Fibroblast of skin of right quadriceps (primary cell): ENCODE results near the gene CACNG6.
"Not testable (repeated sequence)": the region's sequence is repeated elsewhere in the genome, so short reads cannot be mapped to it uniquely, and the experiment has no call there.

ENCODE experiments used
- DNase-seq: peaks from one replicate; pipeline ENCODE4 v3.0.0-alpha.2; 2013

CACNG6 gene, protein sequence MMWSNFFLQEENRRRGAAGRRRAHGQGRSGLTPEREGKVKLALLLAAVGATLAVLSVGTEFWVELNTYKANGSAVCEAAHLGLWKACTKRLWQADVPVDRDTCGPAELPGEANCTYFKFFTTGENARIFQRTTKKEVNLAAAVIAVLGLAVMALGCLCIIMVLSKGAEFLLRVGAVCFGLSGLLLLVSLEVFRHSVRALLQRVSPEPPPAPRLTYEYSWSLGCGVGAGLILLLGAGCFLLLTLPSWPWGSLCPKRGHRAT

DNA sequence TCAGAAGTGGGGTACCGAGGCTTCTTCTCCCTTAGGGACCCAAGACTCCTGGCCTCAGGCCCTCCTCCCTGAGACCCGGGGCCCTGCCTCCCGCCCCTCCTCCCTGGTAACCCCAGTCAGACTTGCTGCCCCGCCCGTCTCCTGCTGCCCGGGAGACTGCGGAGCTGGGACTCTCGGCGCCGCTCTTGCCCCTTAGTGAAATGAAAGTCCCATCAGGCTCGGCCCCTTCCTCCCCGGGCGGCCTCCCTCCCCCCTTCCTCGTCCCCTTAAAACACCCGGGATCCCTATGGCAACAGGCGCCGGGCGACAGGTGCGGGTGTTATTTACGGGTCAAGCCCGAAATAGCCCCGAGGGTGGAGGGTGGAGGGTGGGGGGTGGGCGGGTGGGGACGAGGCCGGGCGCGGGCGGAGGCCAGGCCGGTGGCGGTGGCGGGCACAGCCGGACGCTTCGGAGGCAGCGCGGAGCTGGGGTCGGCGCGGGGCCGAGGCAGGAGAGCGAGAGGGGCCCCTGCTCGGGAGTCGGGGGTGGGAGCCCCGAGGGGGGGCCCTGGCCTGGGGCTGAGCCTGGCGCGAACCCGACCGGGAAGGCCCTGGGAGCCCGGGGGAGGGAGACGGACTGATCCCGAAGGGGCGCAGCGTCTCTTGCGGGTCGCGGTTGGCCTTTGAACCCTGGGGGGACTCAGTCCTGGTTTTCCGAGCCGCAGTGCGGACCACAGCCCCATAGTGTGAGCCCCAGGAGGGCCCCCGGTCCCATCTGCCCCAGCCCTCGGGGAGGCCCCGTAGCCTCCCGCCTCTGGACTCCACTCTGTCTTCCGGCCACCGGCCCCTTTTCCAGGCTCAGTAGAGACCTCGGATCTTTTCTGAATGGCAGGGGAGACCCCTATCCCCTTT lies at the start of gene CACNG6:
TSS of gene CACNG6 (plus strand) at position 414 of the 890 bp plus-strand sequence. CDS start 1,241 bp downstream, outside the sequence.
- DNase-seq, result no peak

DNA sequence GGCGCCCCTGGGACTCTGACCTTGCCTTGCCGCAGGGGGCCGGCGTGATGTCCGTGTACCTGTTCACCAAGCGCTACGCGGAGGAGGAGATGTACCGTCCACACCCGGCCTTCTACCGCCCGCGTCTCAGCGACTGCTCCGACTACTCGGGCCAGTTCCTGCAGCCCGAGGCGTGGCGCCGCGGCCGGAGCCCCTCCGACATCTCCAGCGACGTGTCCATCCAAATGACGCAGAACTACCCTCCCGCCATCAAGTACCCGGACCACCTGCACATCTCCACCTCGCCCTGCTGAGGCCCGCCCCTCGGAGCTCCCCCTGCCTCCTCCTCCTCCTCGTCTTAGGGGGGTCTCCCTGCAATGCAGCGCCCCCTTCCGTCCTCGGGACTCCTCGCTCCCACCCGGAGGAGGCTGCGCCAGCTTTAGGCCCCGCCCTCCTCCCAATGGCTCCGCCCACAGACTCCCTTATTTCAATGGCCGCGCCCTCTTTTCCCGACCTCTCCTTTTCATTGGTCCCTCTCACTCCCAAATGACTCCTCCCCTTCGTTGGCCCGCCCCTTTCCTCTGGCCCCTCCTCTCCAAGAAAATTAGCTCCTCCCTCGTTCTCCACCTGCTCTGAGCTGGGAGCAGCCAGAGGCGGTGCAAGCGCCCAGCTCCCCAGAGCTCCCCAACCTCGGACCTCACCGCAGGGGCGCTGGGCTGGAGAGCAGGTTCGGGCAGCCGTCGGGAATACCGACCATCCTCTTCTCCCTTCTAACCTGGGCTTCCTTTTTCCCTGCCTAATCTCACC lies 49.2 kb upstream of the CACNG6 start:
- DNase-seq, result no peak

DNA sequence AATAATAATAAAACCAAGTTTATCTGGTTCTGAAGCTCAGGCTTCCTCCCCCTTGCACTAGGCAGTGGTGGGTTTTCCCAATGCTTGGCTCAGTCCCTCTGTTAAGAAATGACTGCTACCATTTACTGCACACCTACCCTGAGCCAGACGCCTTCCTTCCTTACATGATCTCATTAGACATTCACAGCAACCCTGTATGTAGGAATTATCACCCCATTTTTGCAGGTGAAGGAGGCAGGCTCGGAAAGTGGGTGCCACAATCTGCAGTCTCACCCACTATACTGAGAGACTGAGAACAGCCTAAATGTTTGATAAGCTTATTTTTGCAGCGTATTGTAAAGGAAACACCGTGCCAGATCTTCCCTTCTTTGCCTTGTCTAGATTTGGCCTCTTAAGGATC lies 47.0 kb upstream of the CACNG6 start:
- no peak for DNase-seq

DNA sequence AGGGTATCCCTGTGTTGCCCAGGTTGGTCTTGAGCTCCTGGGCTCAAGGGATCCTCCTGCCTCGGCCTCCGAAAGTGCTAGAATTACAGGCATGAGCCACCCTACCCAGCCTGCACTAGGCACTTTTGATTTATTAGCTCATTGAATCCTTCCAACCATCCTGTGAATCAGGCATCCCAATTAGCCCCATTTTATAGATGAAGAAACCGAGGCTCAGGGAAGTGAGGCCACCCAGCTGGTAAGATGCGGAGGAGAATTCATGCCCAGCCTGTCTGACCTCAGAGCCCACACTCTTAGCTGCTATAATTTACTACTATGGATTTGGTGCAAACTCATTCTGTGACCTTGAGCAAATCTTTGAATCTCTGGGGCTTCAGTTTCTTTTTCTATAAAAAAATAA lies 46.5 kb upstream of the CACNG6 start:
- DNase-seq, result no peak

DNA sequence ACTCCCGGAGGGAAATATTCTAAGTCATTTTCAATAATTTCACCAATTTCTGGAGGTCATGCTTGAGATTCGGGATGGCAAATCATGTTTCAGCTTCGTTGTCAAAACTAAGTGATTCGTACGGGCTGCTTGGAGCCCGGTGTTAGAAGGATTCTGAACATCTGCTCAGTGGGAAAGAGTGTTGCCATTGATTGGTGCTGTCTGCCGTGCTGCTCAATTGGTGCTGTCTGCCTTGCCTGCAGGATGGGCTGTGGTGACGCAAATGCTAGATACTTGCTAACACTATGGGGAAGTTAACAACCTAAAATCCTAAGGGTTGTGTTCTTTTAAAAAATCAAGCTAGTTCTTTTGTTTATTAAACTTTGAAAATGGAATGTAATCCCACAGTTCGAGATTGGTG lies 46.0 kb upstream of the CACNG6 start:
- no peak for DNase-seq

DNA sequence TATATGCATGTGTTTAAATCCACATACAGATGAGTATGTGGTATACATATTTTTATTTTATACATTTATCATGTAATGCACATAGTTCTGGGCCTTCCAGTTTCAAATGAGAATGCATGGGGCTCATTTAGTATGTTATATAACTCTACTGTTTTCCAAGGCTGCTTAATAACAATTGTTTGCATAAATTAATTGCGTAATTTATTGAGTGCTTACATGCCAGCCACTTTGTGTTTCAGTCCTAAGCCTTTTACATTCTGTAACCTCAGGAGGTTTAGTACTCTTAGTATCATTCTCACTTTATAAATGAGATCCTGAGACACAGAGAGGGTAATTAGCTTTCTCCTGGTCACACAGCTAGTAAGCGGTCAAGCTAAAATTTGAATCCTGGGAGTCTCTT lies 45.4 kb upstream of the CACNG6 start:
- no peak for DNase-seq

DNA sequence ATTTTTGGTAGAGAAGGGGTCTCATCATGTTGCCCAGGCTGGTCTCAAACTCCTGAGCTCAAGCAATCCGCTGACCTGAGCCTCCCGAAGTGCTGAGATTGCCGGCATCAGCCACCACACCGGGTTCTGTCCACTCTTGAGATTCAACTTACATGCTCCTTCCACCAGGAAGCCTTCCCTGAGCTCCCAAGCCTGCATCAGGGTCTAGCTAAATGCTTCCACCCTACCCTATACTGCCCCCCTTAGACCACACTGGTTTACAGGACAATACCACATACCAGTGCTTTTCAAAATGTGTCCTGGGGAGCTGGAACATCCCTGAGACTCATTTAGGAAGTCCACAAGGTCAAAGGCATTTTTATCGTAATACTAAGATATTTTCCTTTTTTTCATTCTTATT lies 43.8 kb upstream of the CACNG6 start:
- DNase-seq, result no peak

DNA sequence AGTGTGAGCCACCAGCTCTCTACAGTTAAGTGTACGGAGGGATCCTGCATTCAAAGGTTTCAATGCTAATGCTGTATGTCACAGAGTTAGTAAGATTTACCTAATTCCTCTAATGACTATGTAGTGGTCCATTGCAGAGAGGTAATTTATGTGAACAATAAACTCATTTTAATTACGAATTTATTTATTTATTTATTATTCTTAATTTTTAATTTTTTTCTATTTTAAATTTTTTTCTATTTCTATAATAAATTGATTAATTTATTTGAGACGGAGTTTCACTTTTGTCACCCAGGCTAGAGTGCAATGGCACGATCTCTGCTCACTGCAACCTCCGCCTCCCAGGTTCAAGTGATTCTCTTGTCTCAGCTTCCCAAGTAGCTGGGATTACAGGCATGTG lies 42.8 kb upstream of the CACNG6 start:
- not testable (repeated sequence) for DNase-seq

DNA sequence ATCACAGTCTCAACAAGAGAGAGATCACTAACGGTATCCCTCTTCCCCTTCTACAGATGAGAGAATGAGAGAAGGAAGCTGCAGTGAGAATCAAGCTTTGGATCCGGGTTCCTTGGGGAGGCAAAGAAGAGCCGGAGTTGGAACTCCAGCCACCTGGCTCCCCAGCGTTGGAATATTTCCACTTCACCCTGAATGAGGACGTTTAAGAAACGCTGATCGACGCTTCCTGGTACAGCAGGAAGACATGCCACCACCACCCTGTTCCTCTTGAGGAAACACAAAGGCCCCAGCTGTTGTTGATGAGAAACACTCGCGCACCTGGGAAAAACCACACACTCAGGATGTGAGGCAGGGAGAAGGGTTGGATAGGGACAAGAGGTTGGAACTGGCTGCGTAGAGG lies 40.0 kb upstream of the CACNG6 start:
- DNase-seq, result no peak

DNA sequence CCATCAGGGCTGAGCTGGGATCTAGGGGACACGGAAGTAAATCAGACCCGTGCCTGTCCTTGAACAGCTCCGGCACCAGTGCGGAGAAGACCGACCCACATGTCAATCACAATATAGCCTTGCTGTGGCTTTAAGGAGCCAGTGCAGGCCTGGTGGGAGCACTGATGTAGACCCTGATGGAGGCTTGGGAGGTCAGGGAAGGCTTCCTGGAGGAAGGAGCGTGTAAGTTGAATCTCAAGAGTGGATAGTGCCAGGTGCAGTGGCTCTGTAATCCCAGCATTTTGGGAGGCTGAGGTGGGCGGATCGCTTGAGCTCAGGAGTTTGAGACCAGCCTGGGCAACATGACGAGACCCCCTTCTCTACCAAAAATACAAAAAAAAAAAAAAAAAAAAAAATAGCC lies 39.5 kb upstream of the CACNG6 start:
- no peak for DNase-seq

DNA sequence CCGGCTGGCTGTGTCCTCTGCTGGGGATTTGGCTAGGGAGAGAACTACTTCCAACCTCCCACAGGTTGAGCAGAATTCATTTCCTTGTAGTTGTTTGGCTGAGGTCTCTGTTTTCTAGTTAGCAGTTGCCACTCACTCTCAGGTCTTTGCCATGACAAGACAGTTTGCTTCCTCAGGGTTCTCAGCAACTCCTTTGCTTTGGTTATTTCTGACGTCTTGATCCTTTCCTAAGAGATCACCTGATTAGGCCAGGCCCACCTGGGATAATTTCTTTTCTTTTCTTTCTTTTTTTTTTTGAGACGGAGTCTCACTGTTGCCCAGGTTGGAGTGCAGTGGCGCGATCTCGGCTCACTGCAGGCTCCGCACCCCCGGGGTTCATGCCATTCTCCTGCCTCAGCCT lies 38.1 kb upstream of the CACNG6 start:
- DNase-seq, result no peak

DNA sequence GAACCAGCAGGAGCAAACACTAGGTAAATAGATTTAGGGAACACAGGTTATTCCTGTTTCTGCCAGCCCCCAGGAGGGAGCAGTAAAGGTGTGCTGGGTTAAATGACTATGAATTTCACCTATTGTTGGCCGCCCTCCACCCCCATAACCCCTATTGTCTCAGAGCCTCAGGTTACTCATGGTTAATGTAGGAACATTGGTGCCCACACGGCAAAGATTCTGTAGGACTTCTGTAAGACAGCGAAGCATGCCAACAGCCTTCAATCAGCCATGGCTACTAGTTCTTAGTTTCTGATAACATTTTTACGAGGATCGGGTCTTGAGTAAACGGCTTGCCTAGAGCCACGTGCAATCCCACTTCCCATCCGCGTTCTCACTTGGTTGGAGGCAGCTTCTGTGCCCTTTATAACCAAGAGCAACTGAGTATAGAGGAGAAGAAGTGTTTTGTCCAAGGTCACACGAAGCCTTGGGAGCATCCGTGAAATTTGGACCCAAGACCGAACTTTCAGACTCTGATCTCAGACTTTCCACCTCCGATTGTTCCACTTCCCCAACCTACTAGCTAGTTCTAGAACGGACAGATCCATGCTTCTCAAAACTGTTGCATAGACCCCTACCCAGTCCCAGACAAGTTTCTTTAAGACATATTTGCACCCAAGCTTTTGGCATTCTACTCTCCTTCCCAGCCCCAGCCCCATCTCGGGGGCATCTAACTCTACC lies 33.8 kb upstream of the CACNG6 start:
- no peak for DNase-seq

DNA sequence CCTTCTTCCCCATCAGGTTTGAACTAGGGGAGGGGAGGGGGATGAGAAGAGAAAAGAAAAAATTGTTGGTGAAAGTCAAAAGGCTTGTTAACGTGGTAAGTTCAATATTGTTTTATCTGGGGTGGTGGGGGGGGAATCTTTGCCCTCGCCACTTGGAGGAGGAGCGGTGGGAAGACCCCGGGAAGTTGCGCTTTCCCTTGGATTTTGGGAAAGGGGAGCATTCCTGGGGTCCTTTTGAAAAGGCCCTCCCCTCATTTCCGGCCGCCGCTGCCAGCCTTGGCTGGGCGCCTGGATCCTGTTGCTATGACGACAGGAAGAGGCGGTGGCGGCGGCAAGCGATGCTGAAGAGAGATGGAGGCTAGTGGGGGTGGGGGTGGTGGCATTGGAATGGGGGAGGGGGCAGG lies 33.3 kb upstream of the CACNG6 start:
- DNase-seq, result no peak

DNA sequence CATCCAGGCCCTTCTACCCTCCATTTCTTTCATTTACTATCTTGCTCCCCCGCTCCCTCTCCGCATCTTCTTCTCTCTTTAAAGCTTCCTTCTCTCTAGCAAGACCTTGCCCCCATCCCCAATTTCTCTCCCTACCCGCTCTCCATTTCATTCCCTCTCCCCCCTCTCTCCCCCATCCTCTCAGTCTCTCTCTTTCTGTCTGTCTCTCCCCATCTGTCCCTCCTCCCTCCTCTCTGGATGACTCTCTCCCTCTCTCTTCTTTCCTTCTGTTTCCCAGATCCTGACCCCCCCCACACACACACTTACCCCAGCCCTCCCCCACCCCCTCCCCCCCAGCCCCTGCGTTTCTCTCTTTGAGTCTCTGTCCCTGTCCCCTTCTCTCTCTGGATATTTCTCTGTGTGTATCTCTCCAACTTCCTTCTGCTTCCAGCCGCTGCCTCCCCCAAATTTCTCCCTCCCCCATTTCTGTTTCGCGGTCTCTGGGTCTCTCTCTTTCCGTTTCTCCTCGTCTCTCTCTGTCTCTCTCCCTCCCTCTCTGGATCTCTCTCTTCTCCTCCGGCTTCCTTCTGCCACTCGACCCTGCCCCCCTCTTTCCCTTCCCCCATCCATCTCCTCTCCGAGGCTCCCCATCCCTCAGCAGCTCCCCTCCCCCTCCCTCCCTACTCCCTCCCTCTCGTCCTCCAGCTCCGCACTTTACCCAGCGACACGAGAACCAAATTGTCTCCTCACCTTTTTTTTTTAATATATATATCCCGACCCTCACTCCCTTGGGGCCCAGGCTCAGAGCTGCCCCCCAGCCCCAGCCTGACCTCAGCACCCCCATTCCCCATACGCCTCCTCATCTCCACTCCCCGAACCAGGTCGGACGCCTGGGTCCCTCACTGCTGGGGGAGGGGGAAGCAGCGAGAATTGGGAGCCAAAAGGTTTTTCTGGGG lies 32.3 kb upstream of the CACNG6 start:
- no peak for DNase-seq

DNA sequence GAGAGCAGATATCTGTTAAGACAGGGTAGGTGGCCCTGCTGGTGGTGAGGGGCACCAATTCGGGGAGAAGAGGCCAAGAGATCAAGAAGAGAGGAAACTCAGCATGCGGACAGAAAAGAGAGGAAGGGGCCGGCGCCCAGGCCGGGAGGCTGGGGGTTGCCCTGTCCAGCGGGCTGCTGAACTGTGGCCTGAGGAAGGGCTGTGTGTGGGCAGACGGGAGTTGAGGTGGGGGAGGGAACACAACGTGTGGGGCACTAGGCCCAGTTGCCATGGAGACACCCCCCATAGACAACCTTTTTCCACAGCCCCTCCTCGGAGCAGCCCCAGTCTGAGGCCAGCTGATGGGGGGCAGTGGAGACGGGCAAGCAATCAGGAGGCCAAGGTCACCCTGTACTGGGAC lies 31.2 kb upstream of the CACNG6 start:
- no peak for DNase-seq

DNA sequence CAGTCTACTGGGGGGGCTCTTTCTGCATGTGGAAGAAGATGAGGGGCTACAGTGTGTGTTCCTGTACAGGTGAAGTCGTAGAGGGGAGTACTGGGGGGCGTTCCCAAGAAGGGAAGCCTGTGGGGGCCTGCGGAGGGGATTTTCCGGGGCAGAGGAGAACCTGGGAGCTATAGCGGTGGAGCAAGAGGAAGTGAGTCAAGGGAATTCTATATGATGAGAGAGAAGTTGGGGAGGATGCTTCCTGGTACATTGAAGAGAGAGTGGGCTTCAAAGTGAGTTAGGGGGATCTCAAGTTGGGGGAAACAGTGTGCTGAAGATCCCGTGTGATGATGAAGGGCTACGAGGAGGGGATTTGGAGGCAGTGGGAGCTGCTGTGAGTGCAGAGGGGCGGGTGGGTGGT lies 30.6 kb upstream of the CACNG6 start:
- DNase-seq, result no peak

DNA sequence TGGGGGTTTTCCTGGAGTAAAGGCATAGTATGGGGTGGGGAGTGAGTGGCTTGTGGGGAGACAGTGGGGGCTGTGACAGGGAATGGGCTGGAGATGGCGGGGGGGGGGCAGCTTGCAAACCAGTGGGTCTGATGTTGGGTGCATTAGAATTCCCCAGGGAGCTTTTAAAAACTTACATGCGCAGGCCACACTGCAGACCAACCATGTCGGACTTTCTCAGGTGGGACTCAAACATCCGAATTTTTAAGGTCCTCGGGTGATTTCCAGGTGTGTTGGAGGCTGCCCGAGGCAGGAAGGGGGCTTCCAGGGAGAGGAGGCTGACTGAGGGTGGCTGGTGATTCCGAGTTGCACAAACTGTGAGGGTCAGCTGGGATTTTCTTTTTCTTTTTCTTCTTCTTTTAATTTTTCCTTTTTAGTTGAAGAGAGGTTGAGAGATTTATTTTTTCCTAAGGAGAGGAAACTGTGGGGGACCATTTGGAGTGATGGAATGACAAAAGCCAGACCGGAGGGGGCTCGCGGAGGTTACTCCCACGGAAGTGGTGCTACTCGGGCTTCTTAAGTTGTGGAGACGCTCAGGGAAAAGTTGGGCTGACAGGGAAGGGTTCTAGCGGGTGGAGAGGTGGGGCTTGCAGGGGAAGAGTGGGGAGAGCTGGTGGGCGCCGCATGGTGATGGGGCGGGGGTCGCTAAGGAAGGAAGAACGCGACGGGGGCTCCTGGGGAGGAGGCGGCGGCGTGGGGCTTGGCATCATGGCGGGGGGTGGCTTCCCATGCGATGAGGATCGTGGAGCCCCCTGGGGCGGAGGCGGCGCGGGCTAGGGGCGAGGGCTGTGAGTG lies 29.7 kb upstream of the CACNG6 start:
- no peak for DNase-seq

DNA sequence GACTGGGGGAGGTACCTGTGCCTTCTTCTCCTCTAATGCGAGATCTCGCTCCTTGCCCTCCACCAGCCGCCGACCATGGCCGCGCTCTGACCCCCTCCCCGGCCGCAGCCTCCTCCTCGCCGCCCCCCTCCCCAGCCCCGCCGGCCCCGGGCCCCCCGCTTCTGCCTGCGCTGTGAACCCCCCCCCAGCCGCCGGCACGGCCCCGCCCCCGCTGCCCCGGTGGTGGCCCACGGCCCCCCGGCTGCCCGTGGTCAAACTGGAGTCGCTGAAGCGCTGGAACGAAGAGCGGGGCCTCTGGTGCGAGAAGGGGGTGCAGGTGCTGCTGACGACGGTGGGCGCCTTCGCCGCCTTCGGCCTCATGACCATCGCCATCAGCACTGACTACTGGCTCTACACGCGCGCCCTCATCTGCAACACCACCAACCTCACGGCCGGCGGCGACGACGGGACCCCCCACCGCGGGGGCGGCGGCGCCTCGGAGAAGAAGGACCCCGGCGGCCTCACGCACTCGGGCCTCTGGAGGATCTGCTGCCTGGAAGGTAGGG lies 28.5 kb upstream of the CACNG6 start, which contains the start of gene CACNG8:
TSS of gene CACNG8 (plus strand) at position 51 of the 545 bp plus-strand sequence.
- DNase-seq, result no peak

DNA sequence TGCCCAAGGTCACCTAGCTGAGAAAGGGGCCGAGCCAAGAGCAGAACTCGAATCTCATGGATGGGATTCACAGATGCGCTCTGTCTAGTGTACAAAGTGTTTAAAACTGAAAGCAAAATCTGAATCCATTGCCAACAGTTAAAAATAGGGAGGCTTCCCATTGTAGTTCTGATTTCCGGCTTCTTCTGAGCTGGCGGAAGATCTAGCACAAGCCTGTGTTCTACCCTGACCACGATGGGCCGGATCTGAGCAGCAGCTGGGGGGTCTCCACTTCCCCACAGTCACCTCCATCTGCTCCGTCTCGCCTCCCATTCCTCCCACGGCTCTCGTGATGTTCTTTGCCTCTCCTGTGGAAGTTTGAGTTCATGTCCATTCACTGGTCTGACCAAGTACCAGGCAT lies 26.3 kb upstream of the CACNG6 start:
- no peak for DNase-seq

DNA sequence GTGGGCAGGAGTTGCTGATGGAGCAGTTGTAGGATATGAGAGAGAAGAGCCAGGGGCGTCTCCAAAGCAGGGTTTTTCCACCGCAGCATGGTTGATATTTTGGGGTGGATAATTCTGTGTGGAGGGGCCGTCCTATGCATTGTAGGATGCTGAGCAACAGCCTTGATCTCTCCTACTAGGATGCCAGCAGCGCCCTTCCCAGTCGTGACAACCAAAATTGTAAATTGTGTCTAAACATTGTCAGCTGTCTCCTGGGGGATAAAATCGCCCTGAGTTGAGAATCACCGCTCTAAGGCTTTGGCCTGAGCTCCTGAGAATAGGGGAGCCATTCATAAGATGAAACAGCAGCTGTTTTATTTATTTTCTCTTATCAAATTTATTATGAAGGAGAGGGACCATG lies 24.5 kb upstream of the CACNG6 start:
- no peak for DNase-seq
